ENCODE measurements around the gene BBX.

BBX gene

GRCh38 chr3:107663266-107663665, 140.5 kb downstream of the BBX start:
- H3K27me3 ChIP-seq (ENCODE audit: control insufficient read depth, insufficient read depth, low read length): no peaks in the 10 kb centered on the region
- H3K4me1 ChIP-seq: no peaks in the 10 kb centered on the region
- H3K79me2 ChIP-seq: peaks cover 8% of the 10 kb centered on the region
- H3K4me3 ChIP-seq (ENCODE audit: low read depth, low read length): no peak overlapping the region
- H3K27ac ChIP-seq: no peak overlapping the region
- no peaks in the 10 kb centered on the region for H3K36me3 ChIP-seq (ENCODE audit: control insufficient read depth, insufficient read depth, low read length)
- H3K4me2 ChIP-seq (ENCODE audit: low read length): no peak overlapping the region
- no peak for TF ChIP-seq CTCF (IDR thresholded peaks at IDR 0.05)
- no peak overlapping the region for H2AFZ ChIP-seq
- H3K9ac ChIP-seq: no peak overlapping the region
- H3K9me3 ChIP-seq (ENCODE audit: control insufficient read depth, low read length): no peaks in the 10 kb centered on the region

- Histone ChIP-seq H3K36me3 (ENCODE audit: control insufficient read depth, insufficient read depth, low read length) (no peaks in the 10 kb centered on the region), H3K4me2 (ENCODE audit: low read length) (no peak overlapping the region), H3K79me2 (peaks cover 10% of the 10 kb centered on the region)
Measured at GRCh38 chr3:107664614-107665013, 141.9 kb downstream of the BBX start.

GRCh38 chr3:107665351-107665750, 142.6 kb downstream of the BBX start:
- Histone ChIP-seq H3K4me3 (ENCODE audit: low read depth, low read length) (no peak overlapping the region), H3K9me3 (ENCODE audit: control insufficient read depth, low read length) (no peaks in the 10 kb centered on the region), H3K36me3 (ENCODE audit: control insufficient read depth, insufficient read depth, low read length) (no peaks in the 10 kb centered on the region), H3K27ac (no peak overlapping the region), H3K9ac (no peak overlapping the region), H3K4me1 (no peaks in the 10 kb centered on the region), H2AFZ (no peak overlapping the region), H3K4me2 (ENCODE audit: low read length) (no peak overlapping the region), H3K79me2 (peaks cover 10% of the 10 kb centered on the region), H3K27me3 (ENCODE audit: control insufficient read depth, insufficient read depth, low read length) (no peaks in the 10 kb centered on the region)
- TF ChIP-seq CTCF (IDR thresholded peaks at IDR 0.05): no peak

More at GRCh38 chr3:107664614-107665013, 141.9 kb downstream of the BBX start:
- no peak overlapping the region for H2AFZ ChIP-seq
- H3K9me3 ChIP-seq (ENCODE audit: control insufficient read depth, low read length): no peaks in the 10 kb centered on the region
- H3K4me1 ChIP-seq: no peaks in the 10 kb centered on the region
- no peak overlapping the region for H3K27ac ChIP-seq
- H3K9ac ChIP-seq: no peak overlapping the region
- no peak overlapping the region for H3K4me3 ChIP-seq (ENCODE audit: low read depth, low read length)
- no peaks in the 10 kb centered on the region for H3K27me3 ChIP-seq (ENCODE audit: control insufficient read depth, insufficient read depth, low read length)
- no peak for TF ChIP-seq CTCF (IDR thresholded peaks at IDR 0.05)

- Histone ChIP-seq H3K4me3 (ENCODE audit: low read depth, low read length) (no peak overlapping the region), H3K27me3 (ENCODE audit: control insufficient read depth, insufficient read depth, low read length) (no peaks in the 10 kb centered on the region), H3K4me1 (no peaks in the 10 kb centered on the region), H3K79me2 (peaks cover 6% of the 10 kb centered on the region), H3K27ac (no peak overlapping the region), H3K4me2 (ENCODE audit: low read length) (no peak overlapping the region), H3K9ac (no peak overlapping the region), H3K36me3 (ENCODE audit: control insufficient read depth, insufficient read depth, low read length) (no peaks in the 10 kb centered on the region), H2AFZ (no peak overlapping the region), H3K9me3 (ENCODE audit: control insufficient read depth, low read length) (no peaks in the 10 kb centered on the region)
- no peak for TF ChIP-seq CTCF (IDR thresholded peaks at IDR 0.05)
Measured at GRCh38 chr3:107666853-107667252, 144.1 kb downstream of the BBX start.

- Histone ChIP-seq H3K4me1 (no peaks in the 10 kb centered on the region), H3K9me3 (ENCODE audit: control insufficient read depth, low read length) (no peaks in the 10 kb centered on the region), H3K36me3 (ENCODE audit: control insufficient read depth, insufficient read depth, low read length) (no peaks in the 10 kb centered on the region), H3K4me2 (ENCODE audit: low read length) (no peak overlapping the region), H3K27me3 (ENCODE audit: control insufficient read depth, insufficient read depth, low read length) (no peaks in the 10 kb centered on the region), H3K27ac (no peak overlapping the region), H2AFZ (no peak overlapping the region), H3K9ac (no peak overlapping the region), H3K79me2 (peaks cover 6% of the 10 kb centered on the region), H3K4me3 (ENCODE audit: low read depth, low read length) (no peak overlapping the region)
- TF ChIP-seq CTCF (IDR thresholded peaks at IDR 0.05): no peak
Measured at GRCh38 chr3:107668416-107668815, 145.7 kb downstream of the BBX start.
